ENCODE measurements around the gene MN1. TPM values are rescaled to one million over a fixed set of nuclear protein-coding genes. Genes with fewer than 3 reads are reported as not detected.

Gene MN1
- total and polyA plus RNA-seq, 2 experiments from 2014 or later, result 1.0 to 6.8 TPM

DNA sequence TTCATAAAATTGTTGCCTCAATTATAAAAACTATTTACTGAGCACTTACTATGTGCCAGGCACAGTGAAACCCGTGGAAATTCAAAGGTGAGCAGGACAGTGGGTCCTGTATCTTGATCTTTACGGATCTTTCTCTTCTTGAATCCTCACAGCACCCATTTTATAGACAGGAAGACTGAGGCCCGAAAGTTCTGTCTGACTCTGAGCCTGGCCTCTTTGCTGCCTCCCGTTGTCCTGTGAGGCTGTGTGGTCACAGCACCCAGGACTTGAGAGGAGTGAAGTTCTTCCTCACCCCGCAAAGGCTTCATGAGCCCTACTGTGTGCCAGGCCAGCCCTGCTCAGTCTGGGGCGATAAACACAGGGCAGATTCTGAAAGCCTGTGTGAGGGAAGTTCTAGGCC lies 13.4 kb upstream of the MN1 start:
- H3K27ac ChIP-seq (ENCODE audit: low read depth), result no peak overlapping the region
- TF ChIP-seq, protein P1, sequence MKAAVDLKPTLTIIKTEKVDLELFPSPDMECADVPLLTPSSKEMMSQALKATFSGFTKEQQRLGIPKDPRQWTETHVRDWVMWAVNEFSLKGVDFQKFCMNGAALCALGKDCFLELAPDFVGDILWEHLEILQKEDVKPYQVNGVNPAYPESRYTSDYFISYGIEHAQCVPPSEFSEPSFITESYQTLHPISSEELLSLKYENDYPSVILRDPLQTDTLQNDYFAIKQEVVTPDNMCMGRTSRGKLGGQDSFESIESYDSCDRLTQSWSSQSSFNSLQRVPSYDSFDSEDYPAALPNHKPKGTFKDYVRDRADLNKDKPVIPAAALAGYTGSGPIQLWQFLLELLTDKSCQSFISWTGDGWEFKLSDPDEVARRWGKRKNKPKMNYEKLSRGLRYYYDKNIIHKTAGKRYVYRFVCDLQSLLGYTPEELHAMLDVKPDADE (IDR thresholded peaks at IDR 0.05), result no peak
- TF ChIP-seq POLR2AphosphoS5 (IDR thresholded peaks at IDR 0.05; ENCODE audit: low read depth), result no peak
- no peak for TF ChIP-seq STAT1 (IDR thresholded peaks at IDR 0.05; ENCODE audit: unreplicated experiment)
- no peak for TF ChIP-seq ZNF114 (CRISPR knock-in tag; IDR thresholded peaks at IDR 0.05)
- TF ChIP-seq, protein P2, sequence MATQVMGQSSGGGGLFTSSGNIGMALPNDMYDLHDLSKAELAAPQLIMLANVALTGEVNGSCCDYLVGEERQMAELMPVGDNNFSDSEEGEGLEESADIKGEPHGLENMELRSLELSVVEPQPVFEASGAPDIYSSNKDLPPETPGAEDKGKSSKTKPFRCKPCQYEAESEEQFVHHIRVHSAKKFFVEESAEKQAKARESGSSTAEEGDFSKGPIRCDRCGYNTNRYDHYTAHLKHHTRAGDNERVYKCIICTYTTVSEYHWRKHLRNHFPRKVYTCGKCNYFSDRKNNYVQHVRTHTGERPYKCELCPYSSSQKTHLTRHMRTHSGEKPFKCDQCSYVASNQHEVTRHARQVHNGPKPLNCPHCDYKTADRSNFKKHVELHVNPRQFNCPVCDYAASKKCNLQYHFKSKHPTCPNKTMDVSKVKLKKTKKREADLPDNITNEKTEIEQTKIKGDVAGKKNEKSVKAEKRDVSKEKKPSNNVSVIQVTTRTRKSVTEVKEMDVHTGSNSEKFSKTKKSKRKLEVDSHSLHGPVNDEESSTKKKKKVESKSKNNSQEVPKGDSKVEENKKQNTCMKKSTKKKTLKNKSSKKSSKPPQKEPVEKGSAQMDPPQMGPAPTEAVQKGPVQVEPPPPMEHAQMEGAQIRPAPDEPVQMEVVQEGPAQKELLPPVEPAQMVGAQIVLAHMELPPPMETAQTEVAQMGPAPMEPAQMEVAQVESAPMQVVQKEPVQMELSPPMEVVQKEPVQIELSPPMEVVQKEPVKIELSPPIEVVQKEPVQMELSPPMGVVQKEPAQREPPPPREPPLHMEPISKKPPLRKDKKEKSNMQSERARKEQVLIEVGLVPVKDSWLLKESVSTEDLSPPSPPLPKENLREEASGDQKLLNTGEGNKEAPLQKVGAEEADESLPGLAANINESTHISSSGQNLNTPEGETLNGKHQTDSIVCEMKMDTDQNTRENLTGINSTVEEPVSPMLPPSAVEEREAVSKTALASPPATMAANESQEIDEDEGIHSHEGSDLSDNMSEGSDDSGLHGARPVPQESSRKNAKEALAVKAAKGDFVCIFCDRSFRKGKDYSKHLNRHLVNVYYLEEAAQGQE (IDR thresholded peaks at IDR 0.05; ENCODE audit: unreplicated experiment), result no peak
- no peak for TF ChIP-seq EZH2phosphoT487 (IDR thresholded peaks at IDR 0.05; ENCODE audit: unreplicated experiment)
- TF ChIP-seq ZNF331 (CRISPR knock-in tag; IDR thresholded peaks at IDR 0.05; ENCODE audit: low read depth), result no peak
- TF ChIP-seq, protein P3, sequence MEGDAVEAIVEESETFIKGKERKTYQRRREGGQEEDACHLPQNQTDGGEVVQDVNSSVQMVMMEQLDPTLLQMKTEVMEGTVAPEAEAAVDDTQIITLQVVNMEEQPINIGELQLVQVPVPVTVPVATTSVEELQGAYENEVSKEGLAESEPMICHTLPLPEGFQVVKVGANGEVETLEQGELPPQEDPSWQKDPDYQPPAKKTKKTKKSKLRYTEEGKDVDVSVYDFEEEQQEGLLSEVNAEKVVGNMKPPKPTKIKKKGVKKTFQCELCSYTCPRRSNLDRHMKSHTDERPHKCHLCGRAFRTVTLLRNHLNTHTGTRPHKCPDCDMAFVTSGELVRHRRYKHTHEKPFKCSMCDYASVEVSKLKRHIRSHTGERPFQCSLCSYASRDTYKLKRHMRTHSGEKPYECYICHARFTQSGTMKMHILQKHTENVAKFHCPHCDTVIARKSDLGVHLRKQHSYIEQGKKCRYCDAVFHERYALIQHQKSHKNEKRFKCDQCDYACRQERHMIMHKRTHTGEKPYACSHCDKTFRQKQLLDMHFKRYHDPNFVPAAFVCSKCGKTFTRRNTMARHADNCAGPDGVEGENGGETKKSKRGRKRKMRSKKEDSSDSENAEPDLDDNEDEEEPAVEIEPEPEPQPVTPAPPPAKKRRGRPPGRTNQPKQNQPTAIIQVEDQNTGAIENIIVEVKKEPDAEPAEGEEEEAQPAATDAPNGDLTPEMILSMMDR (conservative IDR thresholded peaks at IDR 0.05; ENCODE audit: low read depth in 2 of 2), result no peak
- TF ChIP-seq EZH2 (IDR thresholded peaks at IDR 0.05; ENCODE audit: low read depth, unreplicated experiment), result no peak
- TF ChIP-seq NANOG (IDR thresholded peaks at IDR 0.05; ENCODE audit: borderline replicate concordance), result no peak
- no peak for TF ChIP-seq CREB1 (CRISPR knock-in tag; IDR thresholded peaks at IDR 0.05; ENCODE audit: low read depth)
- TF ChIP-seq, protein P4, sequence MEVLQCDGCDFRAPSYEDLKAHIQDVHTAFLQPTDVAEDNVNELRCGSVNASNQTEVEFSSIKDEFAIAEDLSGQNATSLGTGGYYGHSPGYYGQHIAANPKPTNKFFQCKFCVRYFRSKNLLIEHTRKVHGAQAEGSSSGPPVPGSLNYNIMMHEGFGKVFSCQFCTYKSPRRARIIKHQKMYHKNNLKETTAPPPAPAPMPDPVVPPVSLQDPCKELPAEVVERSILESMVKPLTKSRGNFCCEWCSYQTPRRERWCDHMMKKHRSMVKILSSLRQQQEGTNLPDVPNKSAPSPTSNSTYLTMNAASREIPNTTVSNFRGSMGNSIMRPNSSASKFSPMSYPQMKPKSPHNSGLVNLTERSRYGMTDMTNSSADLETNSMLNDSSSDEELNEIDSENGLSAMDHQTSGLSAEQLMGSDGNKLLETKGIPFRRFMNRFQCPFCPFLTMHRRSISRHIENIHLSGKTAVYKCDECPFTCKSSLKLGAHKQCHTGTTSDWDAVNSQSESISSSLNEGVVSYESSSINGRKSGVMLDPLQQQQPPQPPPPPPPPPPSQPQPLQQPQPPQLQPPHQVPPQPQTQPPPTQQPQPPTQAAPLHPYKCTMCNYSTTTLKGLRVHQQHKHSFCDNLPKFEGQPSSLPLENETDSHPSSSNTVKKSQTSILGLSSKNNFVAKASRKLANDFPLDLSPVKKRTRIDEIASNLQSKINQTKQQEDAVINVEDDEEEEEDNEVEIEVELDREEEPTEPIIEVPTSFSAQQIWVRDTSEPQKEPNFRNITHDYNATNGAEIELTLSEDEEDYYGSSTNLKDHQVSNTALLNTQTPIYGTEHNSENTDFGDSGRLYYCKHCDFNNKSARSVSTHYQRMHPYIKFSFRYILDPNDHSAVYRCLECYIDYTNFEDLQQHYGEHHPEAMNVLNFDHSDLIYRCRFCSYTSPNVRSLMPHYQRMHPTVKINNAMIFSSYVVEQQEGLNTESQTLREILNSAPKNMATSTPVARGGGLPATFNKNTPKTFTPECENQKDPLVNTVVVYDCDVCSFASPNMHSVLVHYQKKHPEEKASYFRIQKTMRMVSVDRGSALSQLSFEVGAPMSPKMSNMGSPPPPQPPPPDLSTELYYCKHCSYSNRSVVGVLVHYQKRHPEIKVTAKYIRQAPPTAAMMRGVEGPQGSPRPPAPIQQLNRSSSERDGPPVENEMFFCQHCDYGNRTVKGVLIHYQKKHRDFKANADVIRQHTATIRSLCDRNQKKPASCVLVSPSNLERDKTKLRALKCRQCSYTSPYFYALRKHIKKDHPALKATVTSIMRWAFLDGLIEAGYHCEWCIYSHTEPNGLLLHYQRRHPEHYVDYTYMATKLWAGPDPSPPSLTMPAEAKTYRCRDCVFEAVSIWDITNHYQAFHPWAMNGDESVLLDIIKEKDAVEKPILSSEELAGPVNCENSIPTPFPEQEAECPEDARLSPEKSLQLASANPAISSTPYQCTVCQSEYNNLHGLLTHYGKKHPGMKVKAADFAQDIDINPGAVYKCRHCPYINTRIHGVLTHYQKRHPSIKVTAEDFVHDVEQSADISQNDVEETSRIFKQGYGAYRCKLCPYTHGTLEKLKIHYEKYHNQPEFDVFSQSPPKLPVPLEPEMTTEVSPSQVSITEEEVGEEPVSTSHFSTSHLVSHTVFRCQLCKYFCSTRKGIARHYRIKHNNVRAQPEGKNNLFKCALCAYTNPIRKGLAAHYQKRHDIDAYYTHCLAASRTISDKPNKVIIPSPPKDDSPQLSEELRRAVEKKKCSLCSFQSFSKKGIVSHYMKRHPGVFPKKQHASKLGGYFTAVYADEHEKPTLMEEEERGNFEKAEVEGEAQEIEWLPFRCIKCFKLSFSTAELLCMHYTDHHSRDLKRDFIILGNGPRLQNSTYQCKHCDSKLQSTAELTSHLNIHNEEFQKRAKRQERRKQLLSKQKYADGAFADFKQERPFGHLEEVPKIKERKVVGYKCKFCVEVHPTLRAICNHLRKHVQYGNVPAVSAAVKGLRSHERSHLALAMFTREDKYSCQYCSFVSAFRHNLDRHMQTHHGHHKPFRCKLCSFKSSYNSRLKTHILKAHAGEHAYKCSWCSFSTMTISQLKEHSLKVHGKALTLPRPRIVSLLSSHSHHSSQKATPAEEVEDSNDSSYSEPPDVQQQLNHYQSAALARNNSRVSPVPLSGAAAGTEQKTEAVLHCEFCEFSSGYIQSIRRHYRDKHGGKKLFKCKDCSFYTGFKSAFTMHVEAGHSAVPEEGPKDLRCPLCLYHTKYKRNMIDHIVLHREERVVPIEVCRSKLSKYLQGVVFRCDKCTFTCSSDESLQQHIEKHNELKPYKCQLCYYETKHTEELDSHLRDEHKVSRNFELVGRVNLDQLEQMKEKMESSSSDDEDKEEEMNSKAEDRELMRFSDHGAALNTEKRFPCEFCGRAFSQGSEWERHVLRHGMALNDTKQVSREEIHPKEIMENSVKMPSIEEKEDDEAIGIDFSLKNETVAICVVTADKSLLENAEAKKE (CRISPR knock-in tag; IDR thresholded peaks at IDR 0.05), result no peak
- TF ChIP-seq JUNB (IDR thresholded peaks at IDR 0.05; ENCODE audit: unreplicated experiment), result no peak
- Mint-ChIP-seq H3K36me3 (ENCODE audit: low read depth) (no peaks in the 10 kb centered on the region), H3K4me3 (no peak overlapping the region), H3K4me1 (peaks cover 16% of the 10 kb centered on the region), H3K27me3 (ENCODE audit: insufficient read depth, low read depth, poor library complexity) (peaks cover 5% of the 10 kb centered on the region), H3K9me3 (no peaks in the 10 kb centered on the region; the same call in 2 of the 3 replicates), H3K27ac (no peak overlapping the region)
- no peaks in the 10 kb centered on the region for H3K27me3 ChIP-seq (ENCODE audit: insufficient read depth)
- no peaks in the 10 kb centered on the region for H4K20me1 ChIP-seq (replicated peaks; ENCODE audit: insufficient read depth)
- 0 out of 2 replicates have a peak, but pooled peaks cover 7% of the 10 kb centered on the region for H3F3A ChIP-seq (replicated peaks; ENCODE audit: low read depth)
- no peaks in the 10 kb centered on the region for H3K79me2 ChIP-seq (replicated peaks; ENCODE audit: insufficient read depth)
- H3K4me1 ChIP-seq (ENCODE audit: insufficient read depth), result no peaks in the 10 kb centered on the region
- H3K9me2 ChIP-seq (ENCODE audit: insufficient read depth), result no peaks in the 10 kb centered on the region
- H3K4me3 ChIP-seq, result no peak overlapping the region
- no peaks in the 10 kb centered on the region for H3K36me3 ChIP-seq (ENCODE audit: insufficient read depth)
- DNase-seq (ENCODE audit: low spot score), result no peak
- no peak overlapping the region for H3K4me2 ChIP-seq
- no peak for ATAC-seq
- H2AFZ ChIP-seq, result no peak overlapping the region
